Mammary epithelial cell (primary cell): Measurements from ENCODE around the gene RPL36.

ENCODE experiments used
- EZH2 ChIP-seq: IDR thresholded peaks from 2 replicates; pipeline ENCODE4 v1.6.1; 2012; ENCODE audit warnings: low read length, inconsistent platforms, borderline replicate concordance
- TF ChIP-seq, protein P1 (sequence below), 2 donors: IDR thresholded peaks in 1 of 2; conservative IDR thresholded peaks in 1 of 2; 2 replicates each; pipeline ENCODE4 v1.5.1; 2011 to 2012; ENCODE audit warnings: inconsistent platforms in 2 of 2, low read length in 2 of 2, mild to moderate bottlenecking in 2 of 2, control low read depth in 1 of 2, low read depth in 1 of 2; ENCODE audit not compliant: insufficient read depth in 1 of 2; ENCODE audit errors: extremely low read depth in 1 of 2

DNA sequence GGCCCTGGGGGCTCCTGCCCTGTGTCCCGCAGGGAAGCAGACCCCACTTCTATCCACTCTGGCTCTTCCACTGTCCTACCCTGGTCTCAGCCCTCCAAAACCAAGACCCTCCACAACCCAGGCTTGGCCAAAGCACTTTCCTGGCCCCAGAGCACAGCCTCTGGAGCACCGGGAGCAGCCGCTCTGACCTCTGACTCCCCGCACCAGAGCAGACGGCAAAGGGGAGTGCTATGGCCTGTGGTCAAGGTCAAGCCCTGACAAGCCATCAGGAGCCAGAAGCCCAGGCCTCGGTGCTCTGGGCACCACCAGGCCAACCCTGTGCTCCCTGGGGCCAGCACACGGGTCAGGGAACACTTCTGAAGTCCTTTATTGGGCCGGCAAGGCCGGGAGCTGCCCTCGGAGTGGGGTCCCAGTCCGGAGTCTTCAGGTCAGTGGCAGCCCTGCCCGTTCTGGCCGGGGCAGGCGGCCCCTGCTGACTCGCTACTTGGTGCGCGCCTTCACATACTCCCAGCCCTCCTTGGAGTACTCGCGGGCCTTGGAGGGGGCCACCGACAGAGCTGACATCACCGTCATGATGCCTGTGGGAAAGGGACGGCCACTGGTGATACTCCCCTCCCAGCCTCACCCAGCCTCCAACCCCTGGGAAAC is 11.9 kb upstream of the RPL36 start:
- no peak for TF ChIP-seq EZH2
- TF ChIP-seq, protein P1, sequence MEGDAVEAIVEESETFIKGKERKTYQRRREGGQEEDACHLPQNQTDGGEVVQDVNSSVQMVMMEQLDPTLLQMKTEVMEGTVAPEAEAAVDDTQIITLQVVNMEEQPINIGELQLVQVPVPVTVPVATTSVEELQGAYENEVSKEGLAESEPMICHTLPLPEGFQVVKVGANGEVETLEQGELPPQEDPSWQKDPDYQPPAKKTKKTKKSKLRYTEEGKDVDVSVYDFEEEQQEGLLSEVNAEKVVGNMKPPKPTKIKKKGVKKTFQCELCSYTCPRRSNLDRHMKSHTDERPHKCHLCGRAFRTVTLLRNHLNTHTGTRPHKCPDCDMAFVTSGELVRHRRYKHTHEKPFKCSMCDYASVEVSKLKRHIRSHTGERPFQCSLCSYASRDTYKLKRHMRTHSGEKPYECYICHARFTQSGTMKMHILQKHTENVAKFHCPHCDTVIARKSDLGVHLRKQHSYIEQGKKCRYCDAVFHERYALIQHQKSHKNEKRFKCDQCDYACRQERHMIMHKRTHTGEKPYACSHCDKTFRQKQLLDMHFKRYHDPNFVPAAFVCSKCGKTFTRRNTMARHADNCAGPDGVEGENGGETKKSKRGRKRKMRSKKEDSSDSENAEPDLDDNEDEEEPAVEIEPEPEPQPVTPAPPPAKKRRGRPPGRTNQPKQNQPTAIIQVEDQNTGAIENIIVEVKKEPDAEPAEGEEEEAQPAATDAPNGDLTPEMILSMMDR (conservative IDR thresholded peaks at IDR 0.05 in 1 of 2, IDR thresholded peaks at IDR 0.05 in 1 of 2; ENCODE audit: extremely low read depth in 1 of 2, insufficient read depth in 1 of 2, low read depth in 1 of 2, low read length in 2 of 2) = no peak
